DND-41 (cell line): Measurements from ENCODE around the gene RASGRP1.

Experiments used
- CTCF ChIP-seq: IDR thresholded peaks from 2 replicates; pipeline ENCODE4 v1.5.1; 2012; ENCODE audit warnings: borderline replicate concordance, low read length, moderate library complexity, mild to moderate bottlenecking; ENCODE audit not compliant: poor library complexity, severe bottlenecking; ENCODE audit errors: extremely low read depth
- EZH2 ChIP-seq: IDR thresholded peaks from 3 replicates; pipeline ENCODE4 v1.6.1; 2012; ENCODE audit warnings: borderline replicate concordance, low read depth, mild to moderate bottlenecking, moderate library complexity, low read length, inconsistent platforms; ENCODE audit not compliant: severe bottlenecking

GRCh38 chr15:38553071-38553470 lies 11.5 kb downstream of the RASGRP1 start:
- TF ChIP-seq CTCF, result no peak
- TF ChIP-seq EZH2, result no peak
